Stimulated activated CD4-positive, alpha-beta T cell treated with anti-CD3 and anti-CD28 coated beads, Interleukin-12 subunit alpha, Interleukin-12 subunit beta, amount 100 ng/mL, for 24 hours (primary cell): ENCODE measurements around the gene ELMO1.
A peak's percentile ranks its signal among the peaks of the same experiment; 100 is the strongest.

Experiments
- DNase-seq, 2 experiments: peaks; one replicate each; pipeline ENCODE4 v3.0.0-alpha.2; 2020; ENCODE audit warnings: low read depth in 2 of 2

ELMO1 gene

GRCh38 chr7:37448636-37449361 is at the start of gene ELMO1:
ELMO1 (minus strand) TSS chr7:37448864; CDS start chr7:37342690, 106,174 bp downstream.
- DNase-seq, result peak; percentile 50 to 62

- DNase-seq, result no peak
Measured at GRCh38 chr7:37497576-37497975, 48.9 kb upstream of the ELMO1 start.

- no peak for DNase-seq
Measured at GRCh38 chr7:37495574-37496184, 47.0 kb upstream of the ELMO1 start.

- DNase-seq, result no peak
Measured at GRCh38 chr7:37494926-37495325, 46.3 kb upstream of the ELMO1 start.

- DNase-seq, result no peak
Measured at GRCh38 chr7:37493810-37494209, 45.1 kb upstream of the ELMO1 start.

- DNase-seq, result no peak
Measured at GRCh38 chr7:37493123-37493522, 44.5 kb upstream of the ELMO1 start.

- DNase-seq, result no peak
Measured at GRCh38 chr7:37491919-37492694, 43.4 kb upstream of the ELMO1 start.

GRCh38 chr7:37489703-37490102 is 41.0 kb upstream of the ELMO1 start:
- DNase-seq, result no peak

- DNase-seq, result no peak
Measured at GRCh38 chr7:37488163-37488764, 39.6 kb upstream of the ELMO1 start.

- DNase-seq, result no peak
Measured at GRCh38 chr7:37484426-37485073, 35.9 kb upstream of the ELMO1 start.

- DNase-seq, result no peak
Measured at GRCh38 chr7:37483627-37484026, 35.0 kb upstream of the ELMO1 start.

GRCh38 chr7:37482953-37483352 is 34.3 kb upstream of the ELMO1 start:
- DNase-seq, result no peak

GRCh38 chr7:37482505-37482904 is 33.8 kb upstream of the ELMO1 start:
- DNase-seq, result no peak

GRCh38 chr7:37481722-37482288 is 33.1 kb upstream of the ELMO1 start:
- no peak for DNase-seq

GRCh38 chr7:37481154-37481553 is 32.5 kb upstream of the ELMO1 start:
- no peak for DNase-seq

- no peak for DNase-seq
Measured at GRCh38 chr7:37480041-37481031, 31.7 kb upstream of the ELMO1 start.

GRCh38 chr7:37476881-37477450 is 28.3 kb upstream of the ELMO1 start:
- DNase-seq, result no peak

GRCh38 chr7:37476428-37476827 is 27.8 kb upstream of the ELMO1 start:
- no peak for DNase-seq

GRCh38 chr7:37475646-37476045 is 27.0 kb upstream of the ELMO1 start:
- DNase-seq, result no peak

- DNase-seq, result no peak
Measured at GRCh38 chr7:37471619-37472018, 23.0 kb upstream of the ELMO1 start.
